HAP-1 (cell line): ENCODE data around the gene TRIM28.
"Not testable (repeated sequence)": the region's sequence is repeated elsewhere in the genome, so short reads cannot be mapped to it uniquely, and the experiment has no call there.

Experiments used
- DNase-seq, 2 experiments: peaks; one replicate each; pipeline ENCODE4 v3.0.0-alpha.2; 2016 to 2020; ENCODE audit warnings: low spot score in 2 of 2
- H3K27me3 ChIP-seq: fragments of 250-450 bp; sonication (Bioruptor Pico); 2 replicates; pipeline ENCODE4 v1.5.1; 2020; ENCODE audit warnings: low read depth, mild to moderate bottlenecking, moderate library complexity
- H3K36me3 ChIP-seq: fragments of 250-450 bp; sonication (Bioruptor Pico); replicated peaks from 2 replicates; pipeline ENCODE4 v1.5.1; 2020; ENCODE audit warnings: mild to moderate bottlenecking
- H3K4me1 ChIP-seq: fragments of 250-450 bp; sonication (Bioruptor Pico); 2 replicates; pipeline ENCODE4 v1.5.1; 2020; ENCODE audit warnings: mild to moderate bottlenecking
- H3K4me3 ChIP-seq: fragments of 250-450 bp; sonication (Bioruptor Pico); 2 replicates; pipeline ENCODE4 v1.5.1; 2020; ENCODE audit warnings: mild to moderate bottlenecking, moderate library complexity
- H3K9me3 ChIP-seq: fragments of 250-450 bp; sonication (Bioruptor Pico); 2 replicates; pipeline ENCODE4 v1.5.1; 2020; ENCODE audit warnings: mild to moderate bottlenecking, moderate library complexity
- in situ Hi-C: fragments of 300-500 bp; cut with MboI; formaldehyde crosslinking; loops from 3 replicates; pipeline ENCODE4 v1.14.3; 2020; ENCODE audit warnings: low sequenced_read_pairs, inconsistent platforms, mixed read lengths

The TRIM28 gene

GRCh38 chr19:58535857-58536256 lies 8.0 kb upstream of the TRIM28 start:
- no peak overlapping the region for H3K4me3 ChIP-seq
- H3K9me3 ChIP-seq: no peaks in the 10 kb centered on the region
- in situ Hi-C loops: no loop called here
- DNase-seq: no peak
- H3K36me3 ChIP-seq: no peaks in the 10 kb centered on the region
- H3K4me1 ChIP-seq: no peaks in the 10 kb centered on the region
- H3K27me3 ChIP-seq: peaks cover 5% of the 10 kb centered on the region

DNA sequence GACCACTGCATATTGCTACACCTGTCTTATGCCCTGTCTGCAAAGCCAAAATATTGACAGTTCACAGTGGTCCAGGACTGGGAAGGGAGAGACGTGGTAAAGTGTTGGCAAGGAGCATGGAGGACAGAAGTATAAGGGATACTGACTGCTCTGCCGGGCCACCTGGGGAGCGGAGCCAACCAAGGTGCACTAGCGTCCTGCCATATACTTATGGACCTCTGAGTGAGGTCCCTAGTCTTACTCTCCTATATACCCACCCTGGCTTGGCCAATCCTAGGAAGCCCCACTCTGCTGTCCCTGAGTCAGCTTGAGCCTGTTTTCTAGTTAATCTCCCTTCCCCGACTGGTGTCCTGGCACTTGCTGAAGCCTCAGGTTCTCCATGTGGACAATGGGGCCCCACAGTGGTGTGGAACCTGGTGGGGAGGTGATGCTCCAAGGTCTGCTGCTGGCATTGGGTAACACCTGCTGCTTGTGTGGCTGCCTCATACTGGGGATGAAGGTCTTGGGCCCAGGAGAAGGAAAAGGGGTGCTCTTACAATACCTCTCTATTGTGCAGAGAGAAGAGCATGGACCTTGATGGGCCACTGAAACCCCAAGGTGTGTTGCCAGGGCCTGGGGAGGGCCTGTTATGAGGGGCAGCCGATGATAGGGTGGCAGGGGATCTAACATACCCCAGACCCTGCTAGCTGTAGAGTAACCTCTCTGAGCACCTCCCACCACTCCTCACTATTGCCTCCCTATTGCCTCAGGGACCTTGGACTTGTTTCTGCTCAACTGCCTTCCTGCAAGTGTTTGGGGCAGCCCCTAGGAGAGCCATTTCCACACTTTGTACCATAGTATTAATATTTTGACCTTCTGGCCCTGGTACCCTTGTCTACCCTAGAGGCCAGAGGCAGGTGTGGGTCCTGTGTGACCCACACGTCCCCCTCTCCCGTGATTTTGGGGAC lies 6.7 kb upstream of the TRIM28 start:
- H3K4me3 ChIP-seq: no peak overlapping the region

DNA sequence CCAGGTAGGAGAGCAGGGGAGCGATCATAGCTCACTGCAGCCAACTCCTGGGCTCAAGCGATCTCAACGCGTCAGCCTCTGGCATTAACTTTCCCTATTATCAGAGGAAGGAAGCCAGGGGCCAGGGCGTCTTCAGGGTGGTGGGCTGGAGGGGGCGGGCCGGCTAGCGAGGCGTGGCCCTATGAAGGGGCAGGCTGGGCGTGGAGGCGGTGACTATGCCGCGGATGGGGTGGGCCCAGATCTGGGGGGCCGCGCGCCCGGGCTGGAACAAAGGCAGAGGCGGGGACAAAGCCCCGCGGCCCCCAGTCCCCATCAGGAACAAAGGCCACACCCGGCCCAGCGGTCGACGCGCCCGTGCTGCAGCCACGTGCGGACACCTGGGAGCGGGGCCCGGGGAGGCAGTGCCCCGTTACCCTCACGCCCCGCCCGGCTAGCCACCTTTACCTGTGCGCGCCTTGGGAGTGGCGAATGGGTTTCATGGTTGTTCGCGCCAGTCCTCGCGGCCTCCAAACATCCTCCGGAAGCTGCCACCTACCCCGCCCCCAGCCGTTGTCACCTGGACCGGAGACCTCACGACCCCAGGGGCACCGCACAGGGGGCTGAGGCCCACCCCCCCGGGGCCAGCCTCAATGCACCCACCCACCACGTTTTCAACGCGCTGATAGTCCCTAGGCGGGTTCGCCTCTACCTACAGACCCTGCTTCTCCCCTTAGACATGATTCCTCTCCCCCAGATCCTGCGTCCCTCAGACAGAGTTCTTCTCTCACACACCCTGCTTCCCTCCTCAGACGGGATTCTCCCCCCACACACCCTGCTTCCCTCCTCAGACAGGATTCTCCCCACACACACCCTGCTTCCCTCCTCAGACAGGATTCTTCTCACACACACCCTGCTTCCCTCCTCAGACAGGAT lies 5.4 kb upstream of the TRIM28 start:
- Histone ChIP-seq H3K27me3 (peaks cover 5% of the 10 kb centered on the region), H3K4me3 (no peak overlapping the region), H3K9me3 (no peaks in the 10 kb centered on the region), H3K36me3 (no peaks in the 10 kb centered on the region), H3K4me1 (peaks cover 4% of the 10 kb centered on the region)
- in situ Hi-C loops: no loop called here
- DNase-seq: peak in 1 of 2 experiments; percentile 58

More for the DNA sequence above, 6.7 kb upstream of the TRIM28 start:
- Histone ChIP-seq H3K9me3 (no peaks in the 10 kb centered on the region), H3K36me3 (no peaks in the 10 kb centered on the region), H3K27me3 (peaks cover 5% of the 10 kb centered on the region), H3K4me1 (no peaks in the 10 kb centered on the region)
- in situ Hi-C loops: no loop called here
- DNase-seq: peak in 1 of 2 experiments; percentile 3

GRCh38 chr19:58539169-58539559 lies 4.7 kb upstream of the TRIM28 start:
- H3K27me3 ChIP-seq, H3K36me3 ChIP-seq, H3K4me1 ChIP-seq, H3K4me3 ChIP-seq, DNase-seq, H3K9me3 ChIP-seq, in situ Hi-C loops: not testable (repeated sequence)

DNA sequence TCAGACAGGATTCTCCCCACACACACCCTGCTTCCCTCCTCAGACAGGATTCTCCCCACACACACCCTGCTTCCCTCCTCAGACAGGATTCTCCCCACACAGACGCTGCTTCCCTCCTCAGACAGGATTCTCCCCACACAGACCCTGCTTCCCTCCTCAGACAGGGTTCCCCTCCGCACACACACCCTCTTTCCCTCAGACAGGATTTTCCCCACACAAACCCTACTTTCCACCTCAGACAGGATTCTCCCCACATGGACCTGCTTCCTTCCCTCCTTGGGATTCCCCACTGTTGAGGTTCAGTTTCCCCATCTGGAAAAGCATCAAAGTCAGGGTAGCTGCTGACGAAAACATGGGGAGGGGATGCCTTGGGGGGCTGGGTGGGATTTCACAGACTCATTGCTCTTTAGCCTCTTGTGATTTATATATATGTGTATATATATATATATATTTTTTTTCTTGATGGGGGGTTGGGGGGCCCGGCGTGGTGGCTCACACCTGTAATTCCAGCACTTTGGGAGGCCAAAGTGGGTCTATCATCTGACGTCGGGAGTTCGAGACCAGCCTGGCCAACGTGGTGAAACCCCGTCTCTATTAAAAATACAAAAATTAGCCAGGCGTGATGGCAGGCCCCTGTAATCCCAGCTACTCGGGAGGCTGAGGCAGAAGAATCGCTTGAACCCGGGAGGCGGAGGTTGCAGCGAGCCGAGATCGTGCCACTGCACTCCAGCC lies 1.1 kb upstream of the TRIM28 start:
- in situ Hi-C loops, DNase-seq, H3K27me3 ChIP-seq, H3K9me3 ChIP-seq: not testable (repeated sequence)
- peaks cover 26% of the 10 kb centered on the region for H3K36me3 ChIP-seq
- peaks cover 12% of the 10 kb centered on the region for H3K4me1 ChIP-seq
- H3K4me3 ChIP-seq: peak overlapping the region; percentile 41

GRCh38 chr19:58544591-58545285 lies 874 bp downstream of the TRIM28 start:
- peaks cover 12% of the 10 kb centered on the region for H3K4me1 ChIP-seq
- H3K36me3 ChIP-seq: peaks cover 45% of the 10 kb centered on the region

DNA sequence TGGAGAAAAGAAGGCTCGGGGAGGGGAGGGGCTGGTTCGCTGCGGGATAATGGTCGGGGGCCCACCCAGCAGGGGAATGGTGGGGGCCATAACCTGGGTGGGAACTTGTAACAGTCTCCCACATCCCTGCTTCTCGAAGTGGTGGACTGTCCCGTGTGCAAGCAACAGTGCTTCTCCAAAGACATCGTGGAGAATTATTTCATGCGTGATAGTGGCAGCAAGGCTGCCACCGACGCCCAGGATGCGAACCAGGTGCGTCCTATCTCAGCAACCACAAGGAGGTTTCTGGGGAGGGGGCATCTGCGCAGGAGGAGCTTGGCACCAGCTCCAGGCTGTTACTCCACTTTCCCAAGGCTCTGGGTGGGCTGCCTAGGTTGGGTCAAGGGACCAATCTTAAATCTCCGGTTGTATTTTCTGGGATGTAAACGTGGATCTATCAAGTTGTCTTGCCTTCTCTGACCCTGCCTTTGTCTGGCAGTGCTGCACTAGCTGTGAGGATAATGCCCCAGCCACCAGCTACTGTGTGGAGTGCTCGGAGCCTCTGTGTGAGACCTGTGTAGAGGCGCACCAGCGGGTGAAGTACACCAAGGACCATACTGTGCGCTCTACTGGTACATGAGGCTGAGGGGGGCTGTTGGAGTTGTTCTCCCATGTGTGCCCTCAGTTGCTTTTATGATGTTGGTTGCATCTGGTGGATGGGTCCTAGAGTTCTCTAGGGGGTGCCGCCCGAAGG lies 1.6 kb downstream of the TRIM28 start:
- Histone ChIP-seq H3K4me1 (peaks cover 12% of the 10 kb centered on the region), H3K4me3 (peak overlapping the region; percentile 67), H3K27me3 (no peaks in the 10 kb centered on the region), H3K36me3 (peaks cover 52% of the 10 kb centered on the region), H3K9me3 (no peaks in the 10 kb centered on the region)
- peak in 1 of 2 experiments; percentile 30 for DNase-seq
- in situ Hi-C loops: no loop called here

More at GRCh38 chr19:58544591-58545285, 874 bp downstream of the TRIM28 start:
- no peaks in the 10 kb centered on the region for H3K27me3 ChIP-seq
- in situ Hi-C loops: no loop called here
- peak overlapping the region; percentile 67 for H3K4me3 ChIP-seq
- H3K9me3 ChIP-seq: no peaks in the 10 kb centered on the region
- peak in 1 of 2 experiments; percentile 74 for DNase-seq

DNA sequence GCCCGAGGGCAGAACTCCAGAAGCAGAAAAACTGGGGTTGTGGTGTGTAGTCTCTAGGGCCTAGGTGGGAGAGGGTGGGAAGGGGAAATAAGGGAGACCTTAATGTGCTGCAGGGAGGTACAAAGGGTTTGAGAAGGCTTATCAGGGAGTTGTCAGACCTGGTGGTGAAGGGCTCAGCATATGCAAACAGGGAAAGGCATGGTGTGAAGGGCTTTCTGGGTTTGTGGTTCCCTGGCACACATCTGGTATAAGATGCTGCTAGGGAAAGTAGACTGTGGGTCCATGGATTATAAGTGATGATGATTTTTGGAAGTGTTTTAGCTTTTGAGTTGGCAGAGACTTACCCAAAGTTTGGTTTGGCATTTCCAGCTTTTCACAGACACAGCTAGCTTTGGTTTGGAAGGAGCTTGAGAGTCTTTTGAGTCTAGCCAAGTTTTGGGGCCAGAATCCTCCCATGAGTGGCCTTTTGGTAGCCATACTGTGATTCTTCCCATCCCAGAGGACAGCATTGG lies 2.2 kb downstream of the TRIM28 start:
- peak overlapping the region; percentile 67 for H3K4me3 ChIP-seq
- H3K27me3 ChIP-seq: no peaks in the 10 kb centered on the region
- peaks cover 12% of the 10 kb centered on the region for H3K4me1 ChIP-seq
- peaks cover 59% of the 10 kb centered on the region for H3K36me3 ChIP-seq
- in situ Hi-C loops: no loop called here
- no peaks in the 10 kb centered on the region for H3K9me3 ChIP-seq
- DNase-seq: peak in 1 of 2 experiments; percentile 8

DNA sequence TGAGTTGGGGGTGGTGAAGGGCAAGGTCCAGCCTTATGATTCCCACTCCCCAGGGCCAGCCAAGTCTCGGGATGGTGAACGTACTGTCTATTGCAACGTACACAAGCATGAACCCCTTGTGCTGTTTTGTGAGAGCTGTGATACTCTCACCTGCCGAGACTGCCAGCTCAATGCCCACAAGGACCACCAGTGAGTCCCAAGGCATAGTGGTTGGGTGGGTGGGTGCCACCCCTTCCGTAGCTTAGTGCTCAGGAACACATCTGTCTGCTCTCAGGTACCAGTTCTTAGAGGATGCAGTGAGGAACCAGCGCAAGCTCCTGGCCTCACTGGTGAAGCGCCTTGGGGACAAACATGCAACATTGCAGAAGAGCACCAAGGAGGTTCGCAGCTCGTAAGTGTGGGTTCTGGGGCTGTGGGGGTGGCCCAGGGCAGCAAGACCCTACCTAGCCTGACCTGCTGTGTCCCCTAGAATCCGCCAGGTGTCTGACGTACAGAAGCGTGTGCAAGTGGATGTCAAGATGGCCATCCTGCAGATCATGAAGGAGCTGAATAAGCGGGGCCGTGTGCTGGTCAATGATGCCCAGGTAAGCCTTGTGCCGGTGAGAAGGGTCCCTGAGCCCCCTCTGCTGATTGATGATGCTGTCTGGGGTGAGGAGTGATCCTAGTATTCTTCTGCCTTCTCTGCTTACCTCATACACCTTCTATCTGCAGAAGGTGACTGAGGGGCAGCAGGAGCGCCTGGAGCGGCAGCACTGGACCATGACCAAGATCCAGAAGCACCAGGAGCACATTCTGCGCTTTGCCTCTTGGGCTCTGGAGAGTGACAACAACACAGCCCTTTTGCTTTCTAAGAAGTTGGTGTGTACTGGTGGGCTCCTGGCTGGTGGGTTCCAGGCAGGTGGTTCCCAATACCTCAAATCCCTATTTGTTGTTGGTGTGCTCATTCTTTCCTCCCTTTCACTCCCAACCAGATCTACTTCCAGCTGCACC lies 3.8 kb downstream of the TRIM28 start:
- no peak overlapping the region for H3K4me3 ChIP-seq
- in situ Hi-C loops: no loop called here
- H3K9me3 ChIP-seq: no peaks in the 10 kb centered on the region
- no peaks in the 10 kb centered on the region for H3K27me3 ChIP-seq
- H3K4me1 ChIP-seq: peaks cover 12% of the 10 kb centered on the region
- peaks cover 73% of the 10 kb centered on the region for H3K36me3 ChIP-seq
- no peak for DNase-seq

GRCh38 chr19:58548859-58549663 lies 5.2 kb downstream of the TRIM28 start:
- H3K36me3 ChIP-seq: peaks cover 77% of the 10 kb centered on the region
- no peak for DNase-seq
- H3K9me3 ChIP-seq: no peaks in the 10 kb centered on the region
- no peak overlapping the region for H3K4me3 ChIP-seq
- in situ Hi-C loops: no loop called here
- peaks cover 13% of the 10 kb centered on the region for H3K4me1 ChIP-seq
- no peaks in the 10 kb centered on the region for H3K27me3 ChIP-seq
